ENCODE results near the gene HLX.

HLX gene, protein sequence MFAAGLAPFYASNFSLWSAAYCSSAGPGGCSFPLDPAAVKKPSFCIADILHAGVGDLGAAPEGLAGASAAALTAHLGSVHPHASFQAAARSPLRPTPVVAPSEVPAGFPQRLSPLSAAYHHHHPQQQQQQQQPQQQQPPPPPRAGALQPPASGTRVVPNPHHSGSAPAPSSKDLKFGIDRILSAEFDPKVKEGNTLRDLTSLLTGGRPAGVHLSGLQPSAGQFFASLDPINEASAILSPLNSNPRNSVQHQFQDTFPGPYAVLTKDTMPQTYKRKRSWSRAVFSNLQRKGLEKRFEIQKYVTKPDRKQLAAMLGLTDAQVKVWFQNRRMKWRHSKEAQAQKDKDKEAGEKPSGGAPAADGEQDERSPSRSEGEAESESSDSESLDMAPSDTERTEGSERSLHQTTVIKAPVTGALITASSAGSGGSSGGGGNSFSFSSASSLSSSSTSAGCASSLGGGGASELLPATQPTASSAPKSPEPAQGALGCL

DNA sequence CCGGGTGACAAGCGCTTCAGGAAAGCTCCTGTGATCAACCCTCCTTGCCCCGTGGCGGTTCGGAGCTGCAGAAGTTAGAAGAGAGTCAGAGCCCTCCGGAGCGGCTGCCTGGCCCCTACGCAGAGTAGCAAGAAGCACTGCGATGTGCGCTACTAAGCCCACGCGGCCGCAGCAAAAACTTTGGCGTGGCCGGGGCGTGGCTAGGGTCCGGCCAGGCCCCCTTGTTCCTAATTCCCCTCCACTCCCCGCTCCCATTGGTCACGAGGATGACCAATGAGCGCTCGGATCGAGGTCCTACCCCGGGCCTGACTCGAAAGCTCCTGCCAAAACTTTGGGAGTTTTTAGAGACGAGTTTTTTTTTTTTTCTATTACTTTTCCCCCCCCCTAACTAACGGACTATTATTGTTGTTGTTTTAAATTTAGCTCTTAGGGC lies at the start of gene HLX:
HLX (plus strand) TSS at position 368 of the 433 bp plus-strand sequence. CDS start 415 bp downstream, outside the sequence.
- DNase-seq (ENCODE audit: low read depth in 2 of 2), result peak; percentile 19 to 27

DNA sequence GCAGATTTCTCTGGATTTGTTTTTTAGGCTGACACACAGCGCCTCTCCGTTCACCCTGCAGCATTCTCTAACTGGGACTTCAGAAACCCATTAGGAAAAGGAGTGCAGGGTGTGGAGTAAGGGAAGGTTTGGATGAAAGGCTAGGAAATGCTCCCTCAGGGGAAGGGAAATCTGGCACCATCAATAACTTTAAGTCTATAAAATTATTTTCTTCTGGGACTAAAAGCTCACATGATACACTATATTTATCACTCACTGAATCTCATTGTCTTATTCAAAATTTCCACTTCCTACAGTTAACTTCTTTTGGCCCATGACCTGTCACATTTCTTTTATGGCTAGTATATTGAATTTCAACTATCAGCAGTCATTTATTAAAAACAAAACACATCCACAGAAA lies 45.8 kb upstream of the HLX start:
- DNase-seq (ENCODE audit: low read depth in 2 of 2), result no peak

DNA sequence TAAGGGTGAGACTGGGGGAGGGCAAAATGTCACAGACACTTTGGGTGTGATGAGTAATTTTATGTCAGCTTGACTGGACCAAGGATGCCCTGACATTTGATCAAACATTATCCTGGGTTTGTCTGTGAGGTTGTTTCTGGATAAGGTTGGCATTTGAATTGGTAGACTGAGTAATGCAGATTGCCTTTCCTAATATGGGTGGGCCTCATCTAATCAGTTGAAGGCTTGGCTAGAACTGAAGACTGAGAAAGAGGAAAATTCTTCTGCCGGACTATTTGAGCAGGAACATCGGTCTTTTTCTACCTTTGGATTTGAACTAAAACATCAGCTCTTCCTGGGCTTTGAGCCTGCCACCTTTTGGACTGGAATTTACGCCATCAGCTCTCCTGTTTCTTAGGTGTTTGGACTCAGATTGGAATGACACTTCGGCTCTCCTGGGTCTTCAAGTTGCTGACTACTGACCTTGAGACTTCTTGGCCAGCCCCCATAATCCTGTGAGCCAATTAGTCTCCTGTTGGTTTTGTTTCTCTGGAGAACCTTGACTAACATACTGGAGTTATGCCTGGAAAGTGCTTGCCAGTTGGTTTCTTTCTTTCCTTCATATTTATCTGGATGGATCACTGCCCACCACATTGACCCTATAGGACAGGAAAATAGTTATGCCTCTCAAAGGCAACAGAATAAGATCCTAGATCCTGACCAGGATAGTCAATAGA lies 44.9 kb upstream of the HLX start:
- DNase-seq (ENCODE audit: low read depth in 2 of 2), result no peak

DNA sequence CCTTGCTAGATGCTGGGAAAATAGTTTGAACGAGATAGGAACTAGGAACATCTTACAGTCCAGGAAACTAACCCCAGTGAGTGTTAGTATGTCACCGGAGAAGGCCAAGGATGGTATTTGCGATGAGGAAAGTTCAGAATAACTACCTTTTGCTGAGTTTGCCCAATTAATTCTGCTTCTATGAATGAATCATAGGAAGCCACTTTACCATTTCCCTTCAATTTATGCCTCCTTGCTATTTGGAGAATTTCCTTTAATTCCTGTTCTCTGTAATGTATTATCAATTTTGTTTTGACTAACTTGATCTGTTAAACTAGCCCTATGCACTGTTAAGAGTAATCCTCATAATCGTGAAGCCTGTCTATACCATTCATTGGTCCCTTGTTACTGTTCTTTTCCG lies 40.7 kb upstream of the HLX start:
- no peak for DNase-seq (ENCODE audit: low read depth in 2 of 2)

DNA sequence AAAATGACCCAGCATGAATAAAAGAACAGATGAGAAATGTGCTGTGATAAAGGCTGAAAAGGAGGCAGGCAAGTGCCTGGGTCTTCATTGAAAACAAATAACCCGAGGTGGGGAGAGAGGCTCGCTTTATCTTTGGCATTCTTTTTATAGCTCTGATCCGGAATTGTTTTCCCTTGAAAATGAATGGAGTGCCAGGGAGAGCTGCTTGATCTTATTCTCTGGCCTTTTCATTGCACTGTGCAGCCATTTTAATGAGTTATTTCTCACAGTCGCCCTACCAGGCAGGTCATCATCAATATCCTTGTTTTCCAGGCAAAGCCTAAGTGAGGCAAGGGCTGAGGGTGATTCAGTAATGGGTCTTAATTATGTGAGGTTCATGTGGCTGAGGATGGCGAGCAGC lies 39.8 kb upstream of the HLX start:
- no peak for DNase-seq (ENCODE audit: low read depth in 2 of 2)

DNA sequence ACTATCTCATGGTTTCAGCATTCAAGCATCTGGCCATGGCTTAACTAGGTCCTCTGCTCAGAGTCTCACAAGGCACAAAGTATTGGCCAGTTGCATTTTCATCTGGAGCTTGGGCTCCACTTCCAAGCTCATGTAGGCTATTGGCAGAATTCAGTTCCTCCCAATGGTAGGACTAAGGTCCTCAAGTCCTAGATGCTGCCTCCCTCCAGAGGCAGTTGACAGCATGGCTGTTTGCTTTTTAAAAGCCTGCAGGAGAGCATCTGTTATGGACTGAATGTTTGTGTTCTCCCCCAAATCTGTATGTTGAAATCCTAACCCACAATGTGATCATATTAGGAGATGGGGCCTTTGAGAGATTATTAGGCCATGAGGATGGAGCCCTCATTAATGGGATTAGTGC lies 38.0 kb upstream of the HLX start:
- DNase-seq (ENCODE audit: low read depth in 2 of 2), result no peak

DNA sequence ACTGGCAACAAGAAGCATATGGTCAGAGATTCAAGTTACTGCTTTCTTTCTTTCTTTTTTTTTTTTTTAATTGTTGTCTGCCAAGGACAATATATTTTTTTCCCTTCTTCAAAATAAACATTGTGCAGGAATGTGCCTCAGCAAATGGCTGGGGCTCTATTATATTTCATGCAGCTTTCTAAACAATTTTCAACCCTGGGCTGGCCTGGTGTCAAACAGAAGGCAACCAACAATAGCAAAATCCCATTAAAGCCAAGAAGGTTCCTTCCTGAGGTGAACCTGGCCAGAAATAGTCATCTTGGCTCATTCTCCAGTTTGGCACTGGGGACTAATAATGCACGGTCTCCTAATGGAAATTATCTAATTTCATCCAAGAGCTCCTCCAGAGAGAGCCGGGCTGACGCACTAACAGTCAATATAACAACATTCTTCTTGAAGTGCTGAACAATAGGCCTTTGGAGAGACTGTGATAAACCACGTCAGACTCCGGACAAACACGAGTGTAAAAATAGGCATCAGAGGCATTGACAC lies 35.7 kb upstream of the HLX start:
- DNase-seq (ENCODE audit: low read depth in 2 of 2), result no peak

DNA sequence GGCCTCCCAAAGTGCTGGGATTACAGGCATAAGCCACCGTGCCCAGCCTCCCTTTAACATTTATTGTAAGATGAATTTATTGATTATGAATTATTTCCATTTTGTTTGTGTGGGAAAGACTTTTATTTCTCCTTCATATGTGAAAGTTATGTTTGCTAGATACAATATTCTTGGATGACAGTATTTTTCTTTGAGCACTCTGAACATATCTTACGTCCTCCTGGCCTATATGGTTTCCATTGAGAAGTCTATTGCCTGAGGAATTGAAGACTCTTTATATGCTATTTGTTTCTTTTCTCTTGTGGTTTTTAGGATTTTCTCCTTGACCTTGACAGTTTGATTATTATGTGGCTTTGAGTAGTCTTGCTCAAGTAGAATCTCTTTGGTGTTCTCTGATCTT lies 26.8 kb upstream of the HLX start:
- DNase-seq (ENCODE audit: low read depth in 2 of 2), result no peak

DNA sequence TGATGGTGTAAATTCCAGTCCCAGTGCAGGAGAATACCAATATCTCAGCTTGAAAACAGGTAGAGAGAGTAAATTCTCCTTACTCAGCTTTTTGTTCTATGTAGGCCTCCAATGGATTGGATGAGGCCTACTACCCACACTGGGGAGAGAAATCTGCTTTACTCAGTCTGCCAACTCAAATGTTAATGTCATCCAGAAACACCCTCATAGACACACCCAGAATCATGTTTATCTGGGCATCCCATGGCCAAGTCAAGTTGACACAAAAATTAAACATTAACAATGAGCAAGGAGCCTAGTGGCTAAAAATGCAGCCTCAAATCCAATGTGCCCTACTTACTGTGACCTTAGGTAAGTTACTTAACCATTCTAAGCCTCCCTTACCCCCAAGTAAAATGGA lies 6.9 kb upstream of the HLX start:
- DNase-seq (ENCODE audit: low read depth in 2 of 2), result no peak

DNA sequence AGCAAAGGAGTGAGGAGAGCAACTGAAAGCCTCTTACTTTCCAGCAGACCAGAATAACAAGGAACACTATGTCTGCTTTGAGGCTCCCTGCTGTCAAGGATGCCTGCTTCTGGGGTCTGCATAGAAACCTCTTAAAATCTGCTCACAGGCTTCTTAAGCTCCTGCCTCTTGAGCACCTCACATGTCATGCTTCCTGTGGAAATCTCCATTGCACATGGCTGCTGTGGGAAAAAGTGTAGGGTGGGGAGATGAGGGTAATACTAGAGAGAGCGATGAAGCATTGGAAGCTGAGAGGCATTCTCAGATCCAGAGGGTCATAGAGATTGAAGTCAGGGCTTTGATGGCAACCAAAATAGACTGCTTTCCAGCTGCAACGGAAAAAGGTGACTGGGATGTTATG lies 6.2 kb upstream of the HLX start:
- no peak for DNase-seq (ENCODE audit: low read depth in 2 of 2)

DNA sequence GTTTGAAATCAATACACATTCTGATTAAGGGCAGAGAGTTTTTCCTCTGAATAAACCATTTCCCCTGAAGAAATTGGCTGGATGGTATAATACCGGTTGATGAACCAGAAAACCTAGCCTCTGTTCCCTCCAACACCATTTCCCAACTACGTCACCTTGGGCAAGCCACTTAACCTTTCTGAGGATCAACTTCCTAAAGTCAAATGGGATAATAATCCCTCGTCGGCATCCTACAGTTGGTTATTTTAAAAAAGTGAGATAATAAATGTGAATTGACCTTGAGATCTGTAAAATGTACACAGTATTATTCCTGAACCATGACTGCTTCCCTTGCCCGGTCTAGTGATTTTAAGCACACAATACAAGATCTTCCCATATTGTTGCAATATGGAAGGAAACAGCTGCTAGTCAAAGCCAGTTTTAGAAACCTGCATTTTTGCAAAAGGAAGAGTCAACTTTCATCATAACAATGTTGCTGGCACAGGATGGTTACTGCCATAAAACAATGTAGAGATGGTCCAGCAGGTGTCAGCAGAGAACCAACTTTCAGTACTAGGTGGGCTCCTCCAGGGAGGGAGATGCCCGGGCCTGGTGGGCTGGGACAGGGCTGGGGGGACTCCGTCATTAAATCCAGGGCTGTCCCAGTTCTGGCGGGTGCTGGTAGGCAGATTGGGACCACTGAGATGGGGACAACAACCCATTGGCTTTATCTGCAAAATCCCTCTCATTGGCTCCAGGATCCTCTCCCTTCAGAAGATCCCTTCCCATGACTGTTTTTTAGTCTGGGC lies 5.2 kb upstream of the HLX start:
- no peak for DNase-seq (ENCODE audit: low read depth in 2 of 2)

DNA sequence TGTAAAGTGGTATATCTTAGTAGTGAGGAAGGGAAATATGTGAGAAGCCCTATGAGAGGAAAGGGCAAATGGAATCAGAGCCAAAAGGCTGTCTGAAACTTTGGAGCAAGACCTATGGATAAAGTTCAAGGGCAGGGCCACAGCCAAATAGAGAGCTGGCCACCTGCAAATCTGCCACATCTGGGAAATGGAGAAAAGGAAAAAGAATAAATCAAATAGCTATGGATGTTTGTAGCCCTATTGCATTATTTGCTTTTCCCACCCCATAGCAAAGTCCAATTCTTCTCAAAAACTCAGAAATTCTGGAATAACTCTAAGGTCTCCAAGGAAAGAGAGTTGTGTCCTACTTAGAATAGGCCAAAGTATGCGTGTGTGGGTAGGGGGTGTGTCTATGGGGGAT lies 4.0 kb upstream of the HLX start:
- DNase-seq (ENCODE audit: low read depth in 2 of 2), result no peak

DNA sequence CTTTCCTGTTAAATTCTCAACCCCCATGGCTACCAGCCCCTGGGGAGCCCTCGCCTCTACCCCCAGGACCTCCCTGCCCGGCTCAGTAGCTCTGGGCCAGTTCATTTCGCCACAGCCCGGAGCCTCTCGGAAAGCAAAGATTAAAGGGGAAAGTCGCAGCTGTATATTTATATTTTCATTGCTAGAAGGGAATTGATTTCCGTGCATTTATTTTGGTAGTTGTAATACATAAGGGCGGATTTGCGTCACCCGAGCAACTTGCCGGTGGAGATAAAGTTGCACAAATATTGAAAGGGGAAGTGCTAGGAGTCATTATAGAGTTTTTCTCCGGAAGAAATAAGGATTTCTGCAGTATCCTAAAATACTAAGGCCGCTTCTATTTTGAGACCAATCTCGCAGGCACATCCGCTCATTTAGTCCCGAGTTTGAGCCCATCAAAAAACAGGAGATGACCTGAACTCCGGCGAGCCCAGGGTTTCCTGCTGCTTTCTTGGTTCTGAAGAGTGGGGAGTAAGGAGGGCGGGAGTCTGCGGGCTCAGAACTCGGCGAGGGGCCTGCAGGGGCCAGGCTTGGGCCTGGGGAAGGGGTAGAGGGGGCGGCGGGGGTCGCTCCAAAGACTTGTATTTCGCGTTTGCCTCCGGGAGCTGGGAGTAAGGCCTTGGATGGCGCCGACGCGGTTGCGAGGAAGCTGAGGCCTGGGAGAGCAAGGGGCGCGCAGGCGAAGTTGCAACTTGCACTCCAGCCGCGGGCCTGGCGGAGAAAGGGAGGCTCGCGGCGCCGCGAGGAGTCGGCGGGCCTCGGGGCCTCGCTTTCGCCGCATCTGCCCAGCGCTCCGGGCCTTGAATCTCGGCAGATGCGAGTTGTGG lies 2.5 kb upstream of the HLX start:
- DNase-seq (ENCODE audit: low read depth in 2 of 2), result no peak

DNA sequence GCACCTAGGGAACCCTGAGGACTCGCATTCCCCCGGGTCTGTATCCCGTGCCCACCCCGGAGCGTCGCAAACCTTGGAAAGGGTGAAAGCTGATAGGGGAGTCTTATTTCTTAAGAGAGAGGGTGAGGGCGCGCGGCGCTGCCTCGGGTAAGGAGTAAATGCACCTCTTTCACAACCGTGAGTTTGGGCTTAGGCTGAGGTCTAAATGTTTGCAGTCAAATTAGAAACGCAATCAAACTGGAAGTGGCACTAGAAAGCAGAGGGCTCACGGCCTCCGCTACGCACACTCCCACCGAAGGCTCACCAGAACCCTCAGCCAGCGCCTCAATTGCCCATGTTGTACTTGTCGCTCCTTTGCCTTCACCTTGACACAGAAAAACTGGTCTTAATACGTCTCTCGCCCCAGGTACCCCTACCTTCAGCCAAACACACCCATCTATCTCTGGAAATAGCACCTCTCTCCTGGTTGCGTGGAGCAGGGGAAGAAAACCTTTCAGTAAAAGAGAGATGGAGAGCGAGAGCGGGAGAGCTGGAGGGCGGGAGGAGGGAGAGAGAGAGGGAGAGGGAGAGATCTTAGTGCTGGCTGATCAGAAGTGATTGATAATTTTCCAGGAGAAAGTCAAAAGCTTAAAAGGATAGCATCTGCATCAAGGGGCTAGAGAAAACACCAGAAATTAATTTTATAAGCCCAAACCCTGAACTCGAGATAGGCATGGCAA lies 1.7 kb upstream of the HLX start:
- no peak for DNase-seq (ENCODE audit: low read depth in 2 of 2)

DNA sequence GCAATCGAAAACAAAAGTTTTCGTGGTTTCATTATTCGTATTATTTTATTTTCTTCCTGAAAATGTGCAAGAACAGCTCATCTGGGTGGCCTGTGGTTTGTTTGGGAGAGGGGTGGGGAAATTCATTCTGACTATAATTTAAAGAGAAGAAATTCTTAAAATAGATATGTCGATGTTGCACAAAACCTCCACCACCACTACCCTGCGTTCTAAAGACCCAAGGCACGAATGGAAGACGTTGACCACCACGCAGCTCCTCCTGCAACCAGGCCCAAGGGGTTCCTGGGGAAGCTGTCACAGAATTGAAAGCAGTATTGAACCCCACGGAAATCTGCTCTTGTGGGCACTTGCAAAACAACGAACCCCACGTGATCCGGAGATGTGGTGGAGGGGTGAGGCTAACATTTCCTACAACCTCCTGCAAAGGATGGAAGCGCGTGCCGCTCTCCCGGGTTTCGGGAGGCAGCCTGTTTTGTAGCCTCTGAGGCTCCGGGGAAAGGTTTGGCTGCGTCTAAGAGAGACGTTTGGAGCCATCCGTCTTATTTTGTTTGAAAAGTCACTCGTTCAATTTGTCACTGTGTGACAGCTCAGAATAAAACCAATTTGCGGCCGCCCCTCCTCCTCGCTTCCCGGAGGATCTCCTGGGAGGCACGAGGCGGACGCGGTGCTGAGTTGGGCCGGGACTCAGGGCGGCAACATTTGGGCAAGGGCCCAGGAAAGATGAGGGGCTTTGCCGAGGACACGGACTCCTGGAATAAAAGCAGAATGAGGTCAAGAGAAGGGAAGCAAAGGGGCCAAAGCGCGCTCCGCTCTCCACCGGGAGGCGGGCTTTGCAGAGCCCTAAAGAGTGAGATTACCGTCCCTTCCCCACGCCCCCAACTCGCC lies 810 bp upstream of the HLX start:
- no peak for DNase-seq (ENCODE audit: low read depth in 2 of 2)

DNA sequence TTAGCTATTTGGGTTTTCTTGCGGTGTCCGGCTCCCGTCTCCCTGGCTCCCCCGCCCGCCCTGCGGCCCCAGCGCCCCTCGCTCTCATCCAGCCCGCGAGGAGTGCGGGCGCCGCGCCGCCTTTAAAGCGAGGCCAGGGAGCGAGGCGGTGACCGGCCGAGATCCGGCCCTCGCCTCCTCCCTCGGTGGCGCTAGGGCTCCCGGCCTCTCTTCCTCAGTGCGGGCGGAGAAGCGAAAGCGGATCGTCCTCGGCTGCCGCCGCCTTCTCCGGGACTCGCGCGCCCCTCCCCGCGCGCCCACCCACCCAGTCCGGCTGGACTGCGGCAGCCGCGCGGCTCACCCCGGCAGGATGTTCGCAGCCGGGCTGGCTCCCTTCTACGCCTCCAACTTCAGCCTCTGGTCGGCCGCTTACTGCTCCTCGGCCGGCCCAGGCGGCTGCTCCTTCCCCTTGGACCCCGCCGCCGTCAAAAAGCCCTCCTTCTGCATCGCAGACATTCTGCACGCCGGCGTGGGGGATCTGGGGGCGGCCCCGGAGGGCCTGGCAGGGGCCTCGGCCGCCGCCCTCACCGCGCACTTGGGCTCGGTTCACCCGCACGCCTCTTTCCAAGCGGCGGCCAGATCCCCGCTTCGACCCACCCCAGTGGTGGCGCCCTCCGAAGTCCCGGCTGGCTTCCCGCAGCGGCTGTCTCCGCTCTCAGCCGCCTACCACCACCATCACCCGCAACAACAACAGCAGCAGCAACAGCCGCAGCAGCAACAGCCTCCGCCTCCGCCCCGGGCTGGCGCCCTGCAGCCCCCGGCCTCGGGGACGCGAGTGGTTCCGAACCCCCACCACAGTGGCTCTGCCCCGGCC lies 492 bp downstream of the HLX start:
- no peak for DNase-seq (ENCODE audit: low read depth in 2 of 2)

DNA sequence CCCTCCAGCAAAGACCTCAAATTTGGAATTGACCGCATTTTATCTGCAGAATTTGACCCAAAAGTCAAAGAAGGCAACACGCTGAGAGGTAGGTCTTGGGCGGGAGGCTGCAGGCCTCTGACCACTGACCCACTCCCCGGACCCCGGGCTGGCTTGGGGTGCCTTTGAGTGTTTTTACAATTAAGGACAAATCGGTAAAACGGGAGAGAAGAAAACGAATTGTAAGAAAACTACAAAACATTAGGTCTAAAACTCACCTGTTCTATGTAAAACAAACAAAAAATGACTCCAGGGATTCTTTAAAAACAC lies 1.1 kb downstream of the HLX start:
- DNase-seq (ENCODE audit: low read depth in 2 of 2), result no peak

DNA sequence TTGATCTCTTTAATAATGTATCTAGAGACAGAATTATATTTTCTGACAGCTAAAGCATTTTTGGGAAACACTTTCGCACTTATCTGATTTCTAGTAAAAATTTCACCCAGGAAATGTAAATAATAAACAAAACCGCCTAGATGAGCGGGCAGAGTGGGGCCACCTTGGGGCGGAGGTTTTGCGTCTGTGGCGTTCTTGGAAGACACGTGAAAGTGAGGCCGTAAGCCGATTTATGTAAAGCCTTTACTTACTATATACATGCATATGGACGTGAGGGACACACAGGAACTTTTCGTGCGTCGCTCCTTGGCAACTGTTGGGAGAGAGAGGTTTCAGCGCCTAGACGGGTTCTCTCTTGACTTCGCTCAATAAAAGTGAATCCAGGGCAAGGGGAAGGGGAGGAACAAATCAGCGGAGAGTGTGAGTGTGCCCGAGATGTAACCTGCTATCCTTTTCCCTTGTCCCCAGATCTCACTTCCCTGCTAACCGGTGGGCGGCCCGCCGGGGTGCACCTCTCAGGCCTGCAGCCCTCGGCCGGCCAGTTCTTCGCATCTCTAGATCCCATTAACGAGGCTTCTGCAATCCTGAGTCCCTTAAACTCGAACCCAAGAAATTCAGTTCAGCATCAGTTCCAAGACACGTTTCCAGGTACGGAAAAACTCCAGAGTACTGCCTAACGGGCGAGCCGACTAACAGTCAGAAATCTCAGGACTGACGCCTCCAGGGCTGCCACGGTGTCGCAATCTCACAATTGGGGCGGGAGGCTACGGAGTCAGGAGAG lies 1.7 kb downstream of the HLX start:
- DNase-seq (ENCODE audit: low read depth in 2 of 2), result no peak
